Measurements from ENCODE around the gene IPO7. TPM values are rescaled to one million over a fixed set of nuclear protein-coding genes. Genes with fewer than 3 reads are reported as not detected.

The IPO7 gene
- total RNA-seq = 60.3 and 70.4 TPM in 2 replicates

DNA sequence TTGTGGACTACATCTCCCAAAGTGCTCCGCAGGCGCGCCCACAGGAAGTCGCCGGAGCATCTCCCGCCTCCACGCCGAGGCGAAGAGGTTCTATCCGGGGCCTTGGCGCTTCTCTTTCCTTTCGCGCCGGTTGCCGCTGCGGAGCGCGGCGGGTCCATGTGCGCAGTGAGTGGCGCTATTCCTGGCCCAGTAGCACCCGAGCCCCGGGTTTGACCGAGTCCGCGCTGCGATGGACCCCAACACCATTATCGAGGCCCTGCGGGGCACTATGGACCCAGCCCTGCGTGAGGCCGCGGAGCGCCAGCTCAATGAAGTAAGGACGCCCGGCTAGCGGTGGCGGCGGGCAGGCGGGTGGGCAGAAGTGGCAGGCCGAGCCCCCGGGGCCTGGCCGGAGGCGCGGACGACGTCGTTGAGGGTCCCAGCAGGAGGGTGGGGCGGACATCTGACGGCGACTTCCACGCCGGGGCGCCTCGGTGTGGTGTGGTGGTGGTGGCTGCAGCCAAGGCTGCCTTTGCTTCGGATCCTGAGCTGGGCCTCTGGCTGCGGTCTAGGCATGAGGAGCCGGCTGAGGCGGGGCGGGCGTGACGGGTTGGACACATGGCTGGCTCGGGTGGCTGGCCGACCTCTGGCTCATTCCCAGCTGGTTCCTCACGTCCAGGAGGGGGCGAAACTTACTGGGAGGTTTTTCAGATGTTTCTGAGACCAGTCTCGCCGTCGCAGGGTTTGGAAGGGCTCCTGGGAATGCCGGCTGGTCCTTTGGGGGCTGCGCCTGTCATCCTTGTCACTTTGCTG lies at the start of gene IPO7:
IPO7 (plus strand) TSS at position 118 of the 792 bp plus-strand sequence; CDS start at position 230, 112 bp downstream.

DNA sequence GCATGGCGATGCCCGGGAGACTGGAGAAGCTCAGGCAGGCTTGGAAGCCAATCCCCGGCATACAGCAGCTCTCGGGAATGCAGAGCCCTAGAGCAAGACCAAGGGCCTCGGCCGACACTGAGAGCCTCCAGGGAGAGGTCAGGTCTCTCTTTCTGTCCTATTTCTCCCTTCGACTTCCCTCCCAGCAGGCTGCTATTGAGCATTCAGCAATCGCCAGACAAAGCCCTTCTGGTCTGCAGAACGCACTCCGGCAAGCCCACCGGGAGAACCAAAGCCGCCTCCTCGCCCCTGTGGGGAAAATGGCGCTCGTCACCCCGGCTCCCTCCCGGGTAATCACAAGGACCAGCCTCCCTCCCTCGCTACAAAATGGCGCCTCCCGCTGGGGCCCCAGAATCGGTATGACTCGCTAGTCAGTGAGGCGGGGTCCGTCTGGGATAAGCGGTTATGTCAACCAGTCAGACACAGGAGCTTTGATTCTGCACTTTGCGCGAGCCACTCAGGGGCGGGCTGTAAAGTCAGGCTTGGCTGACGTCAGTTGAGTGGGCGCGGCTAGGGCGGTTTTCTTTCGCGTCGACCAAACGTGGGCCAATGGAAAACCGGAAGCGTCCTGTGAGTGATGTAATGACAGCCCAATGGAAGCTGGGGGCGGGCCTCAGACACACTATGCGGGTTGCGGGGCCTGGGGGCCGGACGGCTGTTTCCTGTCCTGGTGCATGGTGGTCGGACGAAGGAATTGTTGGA lies 76.0 kb downstream of the IPO7 start, which contains the start of gene ZNF143:
ZNF143 (plus strand) TSS at position 691 of the 741 bp plus-strand sequence. CDS start 10,297 bp downstream, outside the sequence.

Other genes with a start within 250 kb of the IPO7 start
- gene DENND5A, start 119.3 kb upstream of the IPO7 start, total RNA-seq = 18.5 and 21.2 TPM in 2 replicates
- 55.2 and 60.7 TPM in 2 replicates for gene TMEM41B, start 70.1 kb upstream of the IPO7 start, total RNA-seq
- gene ZNF143, start 76.4 kb downstream of the IPO7 start, total RNA-seq = 15.8 and 23.7 TPM in 2 replicates
- 17.2 and 31.4 TPM in 2 replicates for gene WEE1, start 189.0 kb downstream of the IPO7 start, total RNA-seq

All from hair follicular keratinocyte (primary cell).